Measurements from ENCODE around the gene CPN1.

- TF ChIP-seq CTCF (conservative IDR thresholded peaks at IDR 0.05; ENCODE audit: low read length) (no peak), EZH2phosphoT487 (IDR thresholded peaks at IDR 0.05; ENCODE audit: borderline replicate concordance) (no peak)
Measured at GRCh38 chr10:100037758-100038315, 43.8 kb downstream of the CPN1 start.
